GM04503 (cell line): ENCODE results near the gene COL25A1.
"Not testable (repeated sequence)": the region's sequence is repeated elsewhere in the genome, so short reads cannot be mapped to it uniquely, and the experiment has no call there.

Experiments
- DNase-seq: peaks from one replicate; pipeline ENCODE4 v3.0.0-alpha.2; 2012; ENCODE audit warnings: low read depth

COL25A1 gene

GRCh38 chr4:109166586-109166985 lies 135.9 kb downstream of the COL25A1 start:
- DNase-seq: no peak

GRCh38 chr4:109166126-109166525 lies 136.3 kb downstream of the COL25A1 start:
- DNase-seq: no peak

GRCh38 chr4:109164011-109164410 lies 138.4 kb downstream of the COL25A1 start:
- DNase-seq: no peak

- DNase-seq: no peak
Measured at GRCh38 chr4:109163493-109163892, 139.0 kb downstream of the COL25A1 start.

GRCh38 chr4:109162759-109163158 lies 139.7 kb downstream of the COL25A1 start:
- no peak for DNase-seq

- no peak for DNase-seq
Measured at GRCh38 chr4:109160494-109160893, 142.0 kb downstream of the COL25A1 start.

- DNase-seq: no peak
Measured at GRCh38 chr4:109157696-109158095, 144.8 kb downstream of the COL25A1 start.

GRCh38 chr4:109157205-109157604 lies 145.3 kb downstream of the COL25A1 start:
- no peak for DNase-seq

- no peak for DNase-seq
Measured at GRCh38 chr4:109156356-109156755, 146.1 kb downstream of the COL25A1 start.

- no peak for DNase-seq
Measured at GRCh38 chr4:109155682-109156283, 146.7 kb downstream of the COL25A1 start.

GRCh38 chr4:109155084-109155483 lies 147.4 kb downstream of the COL25A1 start:
- DNase-seq: no peak

GRCh38 chr4:109154424-109154823 lies 148.0 kb downstream of the COL25A1 start:
- no peak for DNase-seq

GRCh38 chr4:109149836-109150235 lies 152.6 kb downstream of the COL25A1 start:
- DNase-seq: no peak

- no peak for DNase-seq
Measured at GRCh38 chr4:109148577-109149075, 153.8 kb downstream of the COL25A1 start.

- no peak for DNase-seq
Measured at GRCh38 chr4:109147135-109147534, 155.3 kb downstream of the COL25A1 start.

- no peak for DNase-seq
Measured at GRCh38 chr4:109146499-109146898, 156.0 kb downstream of the COL25A1 start.

- not testable (repeated sequence) for DNase-seq
Measured at GRCh38 chr4:109138125-109138524, 164.3 kb downstream of the COL25A1 start.

- no peak for DNase-seq
Measured at GRCh38 chr4:109134921-109135320, 167.5 kb downstream of the COL25A1 start.

- no peak for DNase-seq
Measured at GRCh38 chr4:109134268-109134667, 168.2 kb downstream of the COL25A1 start.

- DNase-seq: no peak
Measured at GRCh38 chr4:109131559-109131958, 170.9 kb downstream of the COL25A1 start.

GRCh38 chr4:109128589-109128988 lies 173.9 kb downstream of the COL25A1 start:
- no peak for DNase-seq

GRCh38 chr4:109127866-109128265 lies 174.6 kb downstream of the COL25A1 start:
- DNase-seq: no peak

- DNase-seq: no peak
Measured at GRCh38 chr4:109126856-109127255, 175.6 kb downstream of the COL25A1 start.

- DNase-seq: no peak
Measured at GRCh38 chr4:109125084-109125483, 177.4 kb downstream of the COL25A1 start.
